Thoracic aorta (tissue), 2 donors: ENCODE data around the gene AJM1. TPM values are rescaled to one million over a fixed set of nuclear protein-coding genes. Genes with fewer than 3 reads are reported as not detected.

ENCODE experiments used
- ATAC-seq: fragments of 150-250 bp; one replicate; pipeline ENCODE4 v1.8.0; 2017; ENCODE audit warnings: low read depth; ENCODE audit not compliant: insufficient number of reproducible peaks, low FRiP score
- DNase-seq: peaks from one replicate; pipeline ENCODE4 v3.0.0-alpha.2; 2020; ENCODE audit warnings: low spot score
- H3K27ac ChIP-seq, 2 donors: fragments of 200-600 bp; sonication (generic); 1 replicate in 1 of 2; 2 replicates in 1 of 2; pipeline ENCODE4 v1.5.1; 2016; ENCODE audit warnings: mild to moderate bottlenecking in 2 of 2, moderate library complexity in 2 of 2
- H3K27me3 ChIP-seq: fragments of 200-600 bp; sonication (generic); replicated peaks from 2 replicates; pipeline ENCODE4 v1.6.0; 2016; ENCODE audit warnings: mild to moderate bottlenecking; ENCODE audit not compliant: insufficient read depth
- H3K36me3 ChIP-seq: fragments of 200-600 bp; sonication (generic); one replicate; pipeline ENCODE4 v1.5.1; 2016
- H3K4me1 ChIP-seq, 2 donors: fragments of 200-600 bp; sonication (generic); 1 replicate in 1 of 2; 2 replicates in 1 of 2; pipeline versions ENCODE4 v1.5.1 to v1.6.0; 2016; ENCODE audit warnings: low read depth in 2 of 2, mild to moderate bottlenecking in 1 of 2; ENCODE audit not compliant: control insufficient read depth in 1 of 2
- H3K4me3 ChIP-seq: fragments of 200-600 bp; sonication (generic); 2 replicates; pipeline ENCODE4 v1.5.1; 2016; ENCODE audit warnings: mild to moderate bottlenecking
- H3K9me3 ChIP-seq: fragments of 200-600 bp; sonication (generic); 2 replicates; pipeline ENCODE4 v1.5.1; 2016
- CTCF ChIP-seq: fragments of 200-600 bp; sonication (generic); IDR thresholded peaks from one replicate; pipeline ENCODE4 v1.5.1; 2019; ENCODE audit warnings: antibody characterized with exemption
- total RNA-seq, 2 donors: library from RNA; depleted of rRNA; stranded (reverse); fragments of >200 nt; gene quantifications; one replicate each; pipeline versions ENCODE4 v1.1.0 to v1.2.3, GENCODE V29; 2016

The AJM1 gene
- total RNA-seq, 2 donors from 2014 or later = 7.3 to 9.2 TPM

- Histone ChIP-seq H3K27me3 (peaks cover 3% of the 10 kb centered on the region), H3K4me3 (peak overlapping the region; percentile 99), H3K36me3 (no peaks in the 10 kb centered on the region), H3K9me3 (no peaks in the 10 kb centered on the region), H3K4me1 (peaks cover 6 to 36% of the 10 kb centered on the region in 2 donors), H3K27ac (peak overlapping the region; percentile 59 to 66)
- ATAC-seq (no peak), DNase-seq (no peak)
- TF ChIP-seq CTCF = no peak
Observed at GRCh38 chr9:136849960-136850865, 7.9 kb downstream of the AJM1 start.

- TF ChIP-seq CTCF = no peak
- no peak overlapping the region for H3K4me3 ChIP-seq
- no peak overlapping the region for H3K27ac ChIP-seq
- ATAC-seq (no peak), DNase-seq (no peak)
- H3K36me3 ChIP-seq = no peaks in the 10 kb centered on the region
- H3K27me3 ChIP-seq = peaks cover 3% of the 10 kb centered on the region
- H3K4me1 ChIP-seq = peaks cover 6 to 36% of the 10 kb centered on the region in 2 donors
- no peaks in the 10 kb centered on the region for H3K9me3 ChIP-seq
Observed at GRCh38 chr9:136850866-136851775, 8.8 kb downstream of the AJM1 start.

DNA sequence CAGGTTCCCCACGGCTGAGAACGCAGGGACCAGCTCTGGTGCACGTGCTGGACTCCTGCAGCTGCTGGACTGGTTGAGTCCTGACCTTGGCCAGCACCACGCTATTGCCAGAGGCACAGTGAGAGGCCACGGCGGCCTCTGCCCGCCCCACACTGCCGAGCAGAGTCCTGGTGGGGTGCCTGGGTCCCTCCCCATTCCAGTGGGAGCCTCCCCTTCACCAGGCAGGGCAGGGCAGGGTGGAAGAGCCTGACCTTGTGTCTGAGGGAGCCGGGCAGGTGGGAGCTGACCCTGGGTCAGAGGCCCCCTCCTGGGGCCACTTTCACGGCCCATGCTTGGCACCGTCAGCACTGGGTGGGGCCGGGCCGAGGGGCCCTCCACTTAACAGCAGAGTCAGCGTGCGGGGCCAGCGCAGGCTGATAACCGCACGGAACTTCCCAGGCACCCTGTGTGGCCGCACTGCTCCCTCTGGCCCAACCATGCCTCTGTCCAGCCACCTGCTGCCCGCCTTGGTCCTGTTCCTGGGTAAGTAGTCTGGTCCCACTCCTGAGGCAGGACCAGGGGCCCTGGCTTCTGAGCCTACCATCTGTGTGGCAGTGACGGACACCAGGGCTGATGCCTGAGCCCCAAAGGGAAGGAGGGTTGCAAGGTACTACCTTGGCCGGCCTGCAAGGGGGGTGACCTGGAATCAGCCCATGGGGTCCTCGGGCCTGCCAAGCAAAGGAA is 9.8 kb downstream of the AJM1 start, which contains the start of gene MAMDC4:
Gene MAMDC4 (plus strand): TSS at position 406 of the 723 bp plus-strand sequence. CDS start 71 bp downstream, at position 477.
- no peaks in the 10 kb centered on the region for H3K27me3 ChIP-seq
- ATAC-seq (no peak), DNase-seq (no peak)
- H3K9me3 ChIP-seq = no peaks in the 10 kb centered on the region
- H3K27ac ChIP-seq = no peak within 1 kb of the TSS
- no peak for TF ChIP-seq CTCF
- no peak within 1 kb of the TSS for H3K4me3 ChIP-seq
- H3K36me3 ChIP-seq = no peaks in the 10 kb centered on the region
- H3K4me1 ChIP-seq = peaks cover 6 to 28% of the 10 kb centered on the region in 2 donors

DNA sequence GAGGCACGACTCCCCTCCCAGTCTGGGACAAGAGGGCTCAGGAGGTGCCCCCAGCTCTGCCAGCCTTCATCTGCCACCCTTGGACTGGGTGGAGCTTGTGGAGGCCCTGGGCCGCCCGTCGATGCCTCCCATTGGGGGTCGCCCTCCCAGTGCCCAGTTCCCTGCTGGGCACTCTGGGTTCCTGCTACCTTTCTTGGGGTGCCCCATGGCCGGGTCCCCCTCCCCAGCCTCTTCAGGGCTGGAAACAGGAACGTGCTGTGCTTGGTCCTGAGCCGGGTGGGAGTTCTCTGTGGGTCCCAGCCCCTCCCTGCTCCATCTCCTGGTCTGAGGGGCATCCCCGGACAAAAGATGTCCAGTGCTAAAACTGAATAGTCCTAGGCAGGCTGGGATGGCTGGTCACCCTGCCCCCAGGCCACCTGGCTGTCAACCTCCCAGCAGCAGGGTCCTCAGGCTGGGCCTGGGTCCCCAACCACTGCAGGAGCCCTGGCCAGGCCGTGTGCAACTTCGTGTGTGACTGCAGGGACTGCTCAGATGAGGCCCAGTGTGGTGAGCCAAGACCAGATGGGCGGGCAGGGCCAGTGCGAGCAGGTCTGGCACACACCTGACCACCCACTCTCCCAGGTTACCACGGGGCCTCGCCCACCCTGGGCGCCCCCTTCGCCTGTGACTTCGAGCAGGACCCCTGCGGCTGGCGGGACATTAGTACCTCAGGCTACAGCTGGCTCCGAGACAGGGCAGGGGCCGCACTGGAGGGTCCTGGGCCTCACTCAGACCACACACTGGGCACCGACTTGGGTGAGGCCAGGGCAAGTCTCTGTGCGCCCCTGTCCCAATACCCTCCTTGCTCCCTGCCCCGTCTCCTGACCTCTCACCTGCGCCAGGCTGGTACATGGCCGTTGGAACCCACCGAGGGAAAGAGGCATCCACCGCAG is 10.7 kb downstream of the AJM1 start:
- no peak for TF ChIP-seq CTCF
- H3K27ac ChIP-seq = no peak overlapping the region
- no peak for ATAC-seq
- no peak overlapping the region for H3K4me3 ChIP-seq
- no peaks in the 10 kb centered on the region for H3K36me3 ChIP-seq
- no peaks in the 10 kb centered on the region for H3K27me3 ChIP-seq
- H3K4me1 ChIP-seq = peaks cover 6 to 20% of the 10 kb centered on the region in 2 donors
- DNase-seq = no peak
- H3K9me3 ChIP-seq = no peaks in the 10 kb centered on the region
